Muscle of back (tissue), 13 donors: ENCODE measurements around the gene SORD. TPM values are rescaled to one million over a fixed set of nuclear protein-coding genes. Genes with fewer than 3 reads are reported as not detected.
A peak's percentile ranks its signal among the peaks of the same experiment; 100 is the strongest.
"Not testable (repeated sequence)": the region's sequence is repeated elsewhere in the genome, so short reads cannot be mapped to it uniquely, and the experiment has no call there.

Experiments
- DNase-seq, 3 donors: peaks; one replicate each; pipeline versions ENCODE4 v3.0.0 to v3.0.0-alpha.2; 2013
- long read RNA-seq, 9 donors: transcript quantifications; one replicate each; lab custom pipeline, GENCODE V29; 2026
- polyA plus RNA-seq, 10 donors: library from polyadenylated mRNA; unstranded; fragments of 120-200 nt; gene quantifications; one replicate each; pipeline ENCODE4 v1.2.1, GENCODE V29; 2013; ENCODE audit not compliant: insufficient read length in 10 of 10

SORD gene
- 10 to 100 TPM in 2 of 10 donors, 1 to 10 TPM in 8; 5.7 to 12.4 (median 7.0) TPM for polyA plus RNA-seq
- long read RNA-seq, donor 1, full-length matches to known transcripts = 2 of 2 reads
- long read RNA-seq, donor 1, partial matches to known transcripts = 0 of 2 reads
- long read RNA-seq, donor 1, other reads (novel, unspliced or antisense) = 0 of 2 reads
- long read RNA-seq, donor 2, full-length matches to known transcripts = 3 of 3 reads
- long read RNA-seq, donor 2, partial matches to known transcripts = 0 of 3 reads
- long read RNA-seq, donor 2, other reads (novel, unspliced or antisense) = 0 of 3 reads
- long read RNA-seq, donor 3 = 0 reads
- long read RNA-seq, donor 4, full-length matches to known transcripts = 3 of 3 reads
- long read RNA-seq, donor 4, partial matches to known transcripts = 0 of 3 reads
- long read RNA-seq, donor 4, other reads (novel, unspliced or antisense) = 0 of 3 reads
- long read RNA-seq, donor 5, full-length matches to known transcripts = 3 of 3 reads
- long read RNA-seq, donor 5, partial matches to known transcripts = 0 of 3 reads
- long read RNA-seq, donor 5, other reads (novel, unspliced or antisense) = 0 of 3 reads
- long read RNA-seq, donor 6, full-length matches to known transcripts = 6 of 6 reads
- long read RNA-seq, donor 6, partial matches to known transcripts = 0 of 6 reads
- long read RNA-seq, donor 6, other reads (novel, unspliced or antisense) = 0 of 6 reads
- long read RNA-seq, donor 7, full-length matches to known transcripts = 2 of 2 reads
- long read RNA-seq, donor 7, partial matches to known transcripts = 0 of 2 reads
- long read RNA-seq, donor 7, other reads (novel, unspliced or antisense) = 0 of 2 reads
- long read RNA-seq, donor 8 = 0 reads
- long read RNA-seq, donor 9, full-length matches to known transcripts = 1 of 1 reads
- long read RNA-seq, donor 9, partial matches to known transcripts = 0 of 1 reads
- long read RNA-seq, donor 9, other reads (novel, unspliced or antisense) = 0 of 1 reads

DNA sequence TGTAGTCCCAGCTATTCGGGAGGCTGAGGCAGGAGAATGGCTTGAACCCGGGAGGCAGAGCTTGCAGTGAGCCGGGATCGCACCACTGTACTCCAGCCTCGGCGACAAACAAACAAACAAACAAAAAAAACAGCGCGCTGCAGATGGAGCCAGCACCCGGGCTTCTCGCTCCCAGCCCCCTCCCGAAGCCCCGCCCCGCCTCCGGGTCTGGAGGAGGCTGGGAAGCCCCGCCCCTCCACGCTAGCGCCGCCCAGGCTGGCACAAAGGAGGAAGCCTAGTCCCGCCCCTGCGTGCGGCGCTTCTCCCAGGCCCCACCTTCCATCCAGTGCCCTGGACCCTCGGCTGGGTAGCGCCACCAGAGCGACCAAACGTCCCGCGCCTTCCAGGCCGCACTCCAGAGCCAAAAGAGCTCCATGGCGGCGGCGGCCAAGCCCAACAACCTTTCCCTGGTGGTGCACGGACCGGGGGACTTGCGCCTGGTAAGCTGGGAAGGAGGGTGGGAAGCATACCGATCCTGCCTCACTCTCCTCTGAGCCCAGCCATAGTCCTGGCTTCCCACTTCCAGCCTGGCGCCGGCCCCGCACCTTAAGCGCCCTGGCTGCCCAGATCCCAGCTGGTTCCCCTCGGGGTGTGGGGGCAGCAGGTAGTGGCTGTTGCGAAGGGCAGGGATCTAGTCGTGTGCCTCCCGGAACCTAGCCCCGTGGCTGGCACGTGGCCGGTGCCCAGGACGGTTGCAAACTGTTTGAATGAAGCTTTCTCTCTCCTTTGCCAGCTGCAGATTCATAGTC is at the start of gene SORD:
Gene SORD, plus strand, starts transcription at position 325 of the 788 bp plus-strand sequence. Its CDS starts 89 bp downstream, at position 414.
- DNase-seq = peak; percentile 89 to 96 (median 91)

DNA sequence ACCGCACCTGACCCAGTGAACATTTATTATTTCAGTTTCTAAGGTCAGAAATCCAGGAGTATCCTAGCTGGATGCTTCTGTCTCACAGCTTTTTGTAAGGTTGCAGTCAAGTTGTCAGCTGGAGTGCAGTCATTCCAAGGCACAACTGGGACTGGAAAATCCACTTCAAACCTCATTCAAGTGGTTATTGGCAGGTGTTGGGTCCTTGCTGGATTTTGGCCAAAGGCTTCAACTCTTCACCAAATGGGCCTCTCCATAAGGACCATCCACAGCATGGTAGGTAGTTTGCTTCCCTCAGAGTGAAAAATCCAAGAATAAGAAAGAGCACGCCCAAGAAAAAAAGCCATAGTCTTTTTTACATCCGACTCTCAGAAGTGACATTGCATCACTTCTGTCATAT is 46.8 kb upstream of the SORD start:
- DNase-seq = not testable (repeated sequence)

DNA sequence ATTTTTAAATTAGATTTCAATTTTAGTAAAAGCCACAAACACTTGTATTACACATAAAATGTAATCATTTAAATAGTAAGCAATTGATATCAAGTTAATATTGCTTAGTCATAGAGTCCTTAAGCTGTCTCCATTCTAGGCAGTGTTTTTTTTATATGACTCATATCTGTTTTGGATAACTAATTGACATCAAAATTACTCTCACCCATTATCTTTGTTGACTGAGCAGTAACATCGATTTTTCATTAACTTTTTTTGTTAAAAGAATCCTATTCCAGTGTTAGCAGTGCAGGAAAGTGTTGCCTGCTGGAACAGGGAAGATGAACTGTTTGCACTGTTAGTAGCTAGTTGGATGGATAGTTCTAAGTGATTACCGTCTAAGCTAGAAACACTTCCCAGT is 45.2 kb upstream of the SORD start:
- DNase-seq = not testable (repeated sequence)

DNA sequence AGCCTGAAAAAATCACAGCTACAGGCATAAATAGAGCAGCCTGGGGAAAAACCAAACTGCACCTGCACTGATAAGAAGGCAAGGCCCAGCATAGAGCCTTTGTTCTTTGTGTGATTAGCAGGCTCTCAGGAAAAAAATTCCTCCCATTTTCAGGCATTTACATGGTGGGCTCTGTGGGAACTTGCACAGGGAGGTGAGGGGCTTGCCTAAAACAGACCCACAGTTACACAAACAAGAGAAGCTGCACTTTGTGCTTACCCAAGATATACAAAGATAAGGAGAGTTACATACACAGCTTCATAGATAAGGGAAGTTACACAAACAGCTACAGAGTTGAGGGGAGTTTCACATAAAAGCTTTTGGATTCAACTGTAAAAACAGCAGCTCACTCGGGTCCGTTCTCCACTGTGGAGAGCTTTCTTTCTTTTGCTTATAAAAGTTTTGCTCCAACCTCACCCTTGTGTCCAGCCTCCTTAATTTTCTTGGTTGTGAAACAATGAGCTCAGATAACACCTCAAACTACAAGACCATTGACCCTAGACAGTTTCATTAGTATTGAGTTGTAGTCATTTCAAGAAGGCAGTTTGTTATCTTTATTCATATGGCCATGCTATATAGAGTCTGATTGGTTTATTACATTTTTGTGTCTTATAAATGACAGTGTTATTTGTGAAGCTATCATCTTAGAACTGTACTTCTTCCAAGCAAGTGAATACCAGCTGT is 43.2 kb upstream of the SORD start:
- DNase-seq = not testable (repeated sequence)

DNA sequence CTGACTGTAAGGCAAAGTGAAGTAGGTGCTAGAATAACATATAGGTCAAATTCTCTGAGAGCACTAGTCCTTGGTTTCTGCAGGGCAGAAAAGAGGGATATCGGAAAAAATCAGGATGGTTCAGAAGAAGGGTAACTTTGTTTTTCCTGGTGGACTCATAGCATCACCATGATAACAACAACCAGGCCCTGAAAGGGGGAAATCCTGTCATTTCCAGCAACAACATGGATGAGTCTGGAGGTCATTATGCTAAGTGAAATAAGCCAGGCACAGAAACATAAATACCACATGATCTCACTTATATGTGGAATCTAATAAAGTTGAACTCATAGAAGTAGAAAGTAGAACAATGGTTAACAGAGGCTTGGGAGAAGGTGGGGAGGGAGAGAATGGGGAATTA is 38.9 kb upstream of the SORD start:
- DNase-seq = not testable (repeated sequence)

DNA sequence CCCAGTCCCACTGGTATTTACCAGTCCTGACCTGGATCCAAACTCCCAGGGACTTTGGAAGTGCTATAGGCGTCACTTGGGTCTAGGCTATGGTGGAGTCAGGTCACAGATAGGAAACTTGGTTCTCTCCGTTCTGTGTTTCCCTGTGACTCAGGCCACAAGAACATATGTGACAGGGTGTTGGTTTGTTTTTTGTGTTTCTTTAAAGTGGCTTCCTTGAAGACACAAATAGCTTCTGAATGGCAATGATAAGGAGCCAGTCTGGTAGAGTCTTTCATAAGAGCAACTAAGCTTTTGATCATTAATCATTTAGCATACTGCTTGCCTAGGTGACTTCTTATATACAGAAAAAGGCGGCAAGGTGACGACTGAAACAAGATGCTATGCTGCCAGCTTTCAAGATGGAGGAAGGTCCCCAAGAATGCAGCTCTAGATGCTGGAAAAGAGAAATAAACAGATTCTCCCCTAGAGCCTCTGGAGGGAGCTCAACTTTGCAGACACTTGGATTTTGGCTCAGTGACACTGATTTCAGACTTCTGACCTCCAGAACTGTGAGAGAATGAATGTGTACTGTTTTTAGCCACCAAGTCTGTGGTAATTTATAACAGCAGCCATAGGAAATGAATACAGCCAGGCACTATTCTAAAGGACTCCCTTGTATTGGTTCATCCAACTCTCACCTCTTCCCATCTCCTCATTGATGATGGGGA is 36.5 kb upstream of the SORD start:
- not testable (repeated sequence) for DNase-seq

DNA sequence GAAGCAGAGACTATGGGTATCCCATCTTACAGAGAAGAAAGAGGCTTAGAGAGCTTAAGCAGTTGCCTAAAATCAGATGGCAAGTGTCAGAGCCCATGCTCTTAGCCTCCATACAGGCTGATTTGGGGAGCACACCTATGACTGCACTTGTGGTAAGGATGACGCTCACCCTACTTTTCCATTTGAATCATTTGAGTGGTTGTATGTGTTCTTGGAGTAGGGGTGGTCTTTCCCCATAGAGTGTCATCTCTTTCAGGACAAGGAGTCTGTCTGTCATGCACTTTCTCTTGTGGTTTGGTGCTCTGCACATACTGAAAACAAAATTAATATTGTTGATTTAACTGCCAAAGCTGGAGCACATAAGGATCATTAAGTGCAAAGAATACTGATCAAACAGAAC is 35.3 kb upstream of the SORD start:
- DNase-seq = not testable (repeated sequence)

DNA sequence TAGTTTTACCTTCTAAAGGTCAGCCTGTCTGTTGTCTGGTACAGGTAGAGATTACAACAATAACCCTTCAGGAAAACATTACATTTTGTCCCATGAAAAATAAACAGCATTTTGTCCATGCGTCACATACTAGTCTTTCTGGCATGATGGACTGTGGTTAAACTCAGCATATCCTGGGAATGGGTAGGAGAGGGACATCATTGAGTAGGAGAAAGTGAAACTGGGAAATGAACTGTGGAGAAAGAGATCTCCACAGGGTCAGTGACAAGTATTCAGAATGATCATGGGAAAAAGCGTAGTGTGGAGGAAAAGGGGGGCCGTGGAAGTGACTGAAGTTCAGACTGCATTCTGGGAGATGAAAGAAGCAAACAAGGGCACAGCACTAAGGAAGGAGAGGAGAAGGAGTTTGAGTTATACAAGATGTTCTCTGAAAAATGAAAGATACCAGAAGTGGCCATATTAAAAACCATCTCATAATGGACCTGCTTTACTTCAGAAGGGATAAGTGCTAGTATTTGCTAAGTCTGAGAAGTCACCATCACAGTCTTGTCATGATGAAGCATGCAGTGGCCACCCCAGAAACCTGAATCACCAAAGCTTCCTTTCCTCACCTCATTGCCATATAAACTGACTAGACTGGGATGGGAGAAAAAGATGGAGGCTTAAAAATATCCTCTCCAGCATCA is 34.7 kb upstream of the SORD start:
- DNase-seq = not testable (repeated sequence)

DNA sequence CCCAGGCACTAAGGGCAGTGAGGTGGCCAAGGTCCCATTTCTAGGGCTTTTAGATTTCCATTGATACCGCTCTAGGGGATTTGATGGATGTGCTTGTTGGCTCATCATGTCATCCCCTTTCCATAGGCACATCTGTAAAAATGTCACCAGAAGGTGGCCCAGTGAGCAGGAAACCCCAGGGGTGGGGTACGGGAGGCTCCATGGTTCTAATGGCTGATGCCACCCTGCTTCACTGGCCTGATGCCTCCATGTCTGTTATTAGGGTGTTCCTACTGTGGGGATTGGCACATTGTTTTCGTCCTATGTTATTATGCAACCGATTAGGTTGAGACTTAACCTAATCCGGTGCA is 34.1 kb upstream of the SORD start:
- not testable (repeated sequence) for DNase-seq

DNA sequence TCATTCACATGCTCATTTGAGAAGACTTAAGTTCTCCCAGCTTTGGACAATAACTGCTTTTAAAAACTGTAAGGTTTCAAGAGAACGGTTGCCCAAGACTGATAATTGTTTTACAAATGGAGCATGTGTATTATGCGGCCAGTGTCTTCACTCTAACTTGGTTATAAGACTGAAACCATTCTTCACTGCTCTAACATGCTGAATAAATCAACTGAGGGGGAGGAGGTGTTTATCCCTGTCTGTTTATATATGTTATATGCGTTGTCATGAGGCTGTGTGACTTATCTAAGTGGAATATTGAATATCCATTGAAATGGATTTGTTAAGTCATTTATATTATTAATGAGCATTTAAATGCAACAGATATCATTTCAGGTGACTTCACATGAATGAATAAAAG is 25.4 kb upstream of the SORD start:
- DNase-seq = not testable (repeated sequence)

DNA sequence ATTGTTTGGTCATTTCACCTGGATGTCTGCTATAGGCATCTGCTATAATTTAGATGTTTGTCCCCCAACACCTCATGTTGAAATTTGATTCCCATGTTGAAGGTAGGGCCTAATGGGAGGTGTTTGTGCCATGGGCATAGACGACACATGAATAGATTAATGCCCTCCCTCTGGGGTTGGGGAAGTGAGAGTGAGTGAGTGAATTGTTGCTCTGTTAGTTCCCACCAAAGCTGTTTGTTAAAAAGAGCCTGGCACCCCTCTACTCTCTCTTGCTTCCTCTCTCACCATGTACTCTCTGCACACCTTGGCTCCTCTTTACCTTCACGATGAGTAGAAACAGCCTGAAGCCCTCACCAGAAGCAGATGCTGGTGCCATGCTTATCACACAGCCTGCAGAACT is 23.9 kb upstream of the SORD start:
- no peak for DNase-seq

DNA sequence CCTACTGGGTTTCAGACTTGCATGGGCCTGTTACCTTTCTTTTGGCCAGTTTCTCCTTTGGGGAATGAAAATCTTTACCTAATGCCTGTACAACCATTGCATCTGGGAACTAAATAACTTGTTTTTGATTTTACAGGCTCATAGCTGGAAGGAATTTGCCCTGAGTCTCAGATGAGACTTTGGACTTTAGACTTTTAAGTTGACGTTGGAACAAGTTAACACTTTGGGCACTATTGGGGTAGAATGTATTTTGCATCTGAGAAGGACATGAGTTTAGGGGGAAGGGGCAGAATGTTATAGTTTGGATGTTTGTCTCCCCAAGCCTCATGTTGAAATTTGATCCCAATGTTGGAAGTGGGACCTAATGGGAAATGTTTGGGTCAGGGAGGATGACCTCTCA is 21.8 kb upstream of the SORD start:
- not testable (repeated sequence) for DNase-seq

DNA sequence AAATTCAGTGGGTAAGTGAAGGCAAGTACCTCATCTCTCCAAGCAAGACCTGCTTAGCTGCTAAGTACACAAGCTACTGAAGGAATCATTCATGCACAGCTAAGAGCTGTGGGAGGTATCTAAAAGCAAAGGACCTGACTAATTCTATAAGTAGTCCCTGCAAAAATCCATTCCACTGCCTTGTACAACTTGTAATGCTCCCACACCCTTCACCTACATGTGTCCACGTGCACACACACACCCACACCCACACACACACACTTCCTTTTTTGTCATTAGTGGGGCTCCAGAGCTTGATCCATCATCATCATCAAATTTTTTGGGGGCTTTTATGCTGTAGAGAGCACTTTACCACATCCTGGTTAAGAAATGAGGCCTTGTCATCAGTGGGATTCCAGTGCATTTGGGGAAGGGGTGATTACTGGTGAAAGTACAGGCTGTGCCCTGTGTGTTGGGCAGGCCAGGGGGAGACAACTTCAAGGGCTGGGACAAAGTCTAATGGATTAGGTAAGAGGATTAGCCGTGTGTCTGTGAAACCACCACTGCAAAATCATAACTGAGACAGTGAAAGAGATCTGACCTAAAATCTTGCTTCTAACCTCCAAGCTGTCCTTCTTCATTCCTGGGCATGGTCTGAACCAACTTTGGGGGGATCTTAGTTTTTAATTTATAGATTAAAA is 19.1 kb upstream of the SORD start:
- DNase-seq = not testable (repeated sequence)

DNA sequence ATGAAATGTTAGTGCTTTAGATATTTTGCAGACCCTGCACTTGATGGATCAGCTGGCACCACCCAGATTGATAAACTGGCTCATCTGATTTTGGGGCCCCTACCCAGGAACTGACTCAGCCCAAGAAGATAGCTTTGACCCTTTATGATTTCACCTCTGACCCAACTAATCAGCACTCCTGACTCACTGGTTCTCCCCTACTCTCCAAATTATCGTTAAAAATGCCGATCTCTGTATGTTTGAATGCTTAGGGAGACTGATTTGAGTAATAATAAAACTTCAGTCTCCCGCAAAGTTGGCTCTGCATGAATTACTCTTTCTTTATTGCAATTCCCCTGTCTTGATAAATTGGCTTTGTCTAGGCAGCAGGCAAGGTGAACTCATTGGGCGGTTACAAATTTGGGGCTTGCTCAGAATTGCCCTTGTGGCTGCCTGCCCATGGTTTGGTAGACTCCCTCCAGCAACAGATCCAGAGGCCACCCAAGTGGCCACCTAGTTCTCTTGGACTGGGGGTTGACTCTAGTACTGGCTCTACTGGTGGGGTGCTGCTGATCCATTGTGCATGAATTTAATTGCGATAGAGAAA is 18.3 kb upstream of the SORD start:
- DNase-seq = not testable (repeated sequence)

DNA sequence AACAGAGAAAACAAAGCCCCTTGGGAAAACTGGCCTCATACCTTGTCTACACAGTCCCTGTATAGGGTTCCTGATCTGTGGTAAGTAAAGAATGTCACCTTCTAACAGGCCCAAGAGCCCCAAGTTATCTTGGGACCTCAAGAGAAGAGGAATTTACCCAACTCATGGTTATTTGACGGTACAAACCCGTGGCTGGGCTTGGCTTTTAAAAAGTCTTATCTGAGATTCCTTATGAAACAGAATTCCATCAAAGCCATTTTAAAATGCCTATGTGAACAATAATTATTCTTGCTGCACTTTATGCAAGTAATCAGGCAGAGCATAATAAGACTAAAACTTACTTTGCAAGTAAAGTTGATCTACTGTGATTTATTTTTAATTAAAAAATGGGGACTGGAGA is 13.9 kb upstream of the SORD start:
- DNase-seq = no peak

DNA sequence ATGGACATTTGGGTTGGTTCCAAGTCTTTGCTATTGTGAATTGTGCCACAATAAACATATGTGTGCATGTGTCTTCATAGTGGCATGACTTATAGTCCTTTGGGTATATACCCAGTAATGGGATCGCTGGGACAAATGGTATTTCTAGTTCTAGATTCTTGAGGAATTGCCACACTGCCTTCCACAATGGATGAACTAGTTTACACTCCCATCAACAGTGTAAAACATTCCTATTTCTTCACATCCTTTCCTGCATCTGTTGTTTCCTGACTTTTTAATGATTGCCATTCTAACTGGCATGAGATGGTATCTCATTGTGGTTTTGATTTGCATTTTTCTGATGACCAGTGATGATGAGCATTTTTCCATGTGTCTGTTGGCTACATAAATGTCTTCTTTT is 7.9 kb upstream of the SORD start:
- not testable (repeated sequence) for DNase-seq

DNA sequence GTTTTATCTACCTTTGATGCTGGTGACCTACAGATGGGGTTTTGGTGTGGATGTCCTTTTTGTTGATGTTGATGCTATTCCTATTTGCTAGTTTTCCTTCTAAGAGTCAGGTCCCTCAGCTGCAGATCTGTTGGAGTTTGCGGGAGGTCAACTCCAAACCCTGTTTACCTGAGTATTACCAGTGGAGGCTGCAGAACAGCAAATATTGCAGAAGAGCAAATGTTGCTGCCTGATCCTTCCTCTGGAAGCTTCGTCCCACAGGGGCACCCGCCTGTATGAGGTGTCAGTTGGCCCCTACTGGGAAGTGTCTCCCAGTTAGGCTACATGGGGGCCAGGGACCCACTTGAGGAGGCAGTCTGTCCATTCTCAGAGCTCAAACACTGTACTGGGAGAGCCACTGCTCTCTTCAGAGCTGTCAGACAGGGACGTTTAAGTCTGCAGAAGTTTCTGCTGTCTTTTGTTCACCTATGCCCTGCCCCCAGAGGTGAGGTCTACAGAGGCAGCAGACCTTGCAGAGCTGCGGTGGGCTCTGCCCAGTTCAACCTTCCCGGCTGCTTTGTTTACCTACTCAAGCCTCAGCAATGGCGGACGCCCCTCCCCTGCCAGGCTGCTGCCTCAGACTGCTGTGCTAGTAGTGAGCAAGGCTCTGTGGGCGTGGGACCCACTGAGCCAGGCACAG is 2.6 kb upstream of the SORD start:
- not testable (repeated sequence) for DNase-seq

DNA sequence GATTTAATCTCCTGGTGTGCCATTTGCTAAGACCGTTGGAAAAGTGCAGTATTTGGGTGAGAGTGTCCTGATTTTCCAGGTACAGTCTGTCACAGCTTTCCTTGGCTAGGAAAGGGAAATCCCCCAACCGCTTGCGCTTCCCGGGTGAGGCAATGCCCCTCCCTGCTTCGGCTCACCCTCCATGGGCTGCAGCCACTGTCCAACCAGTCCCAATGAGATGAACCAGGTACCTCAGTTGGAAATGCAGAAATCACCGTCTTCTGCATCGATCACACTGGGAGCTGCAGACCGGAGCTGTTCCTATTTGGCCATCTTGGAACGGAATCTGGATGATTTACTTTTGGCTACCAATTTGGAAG is 2.1 kb upstream of the SORD start:
- DNase-seq = not testable (repeated sequence)
